CD4-positive, alpha-beta T cell (primary cell): ENCODE results near the gene DDX43. TPM values are rescaled to one million over a fixed set of nuclear protein-coding genes. Genes with fewer than 3 reads are reported as not detected.

Experiments used
- ATAC-seq: fragments of 200-7000 bp; cut with Tn5 transposase; one replicate; pipeline ENCODE4 v1.10.0; 2022; ENCODE audit warnings: mild to moderate bottlenecking; ENCODE audit not compliant: poor library complexity
- CTCF ChIA-PET: fragments of 350-600 bp; sonication (Branson Sonifier 250); formaldehyde crosslinking; loops from one replicate; lab custom pipeline; 2021; ENCODE audit warnings: antibody characterized with exemption, inconsistent platforms; lab: Charles Lee
- POLR2A ChIA-PET: fragments of 350-600 bp; sonication (Branson Sonifier 250); formaldehyde crosslinking; loops from one replicate; lab custom pipeline; 2021; ENCODE audit warnings: antibody characterized with exemption, inconsistent platforms; lab: Charles Lee
- DNase-seq, 14 experiments: peaks; one replicate each; pipeline ENCODE4 v3.0.0-alpha.2; 2013 to 2020; ENCODE audit warnings: mixed read lengths in 2 of 14
- H3K27ac ChIP-seq, 2 donors: one replicate each; pipeline versions ENCODE4 v1.5.1 to v1.7.0; 2013; ENCODE audit warnings: low read length in 2 of 2, low read depth in 1 of 2, mild to moderate bottlenecking in 1 of 2
- H3K27me3 ChIP-seq, 2 experiments: 1 replicate in 1 of 2; 2 replicates in 1 of 2; pipeline versions ENCODE4 v1.6.1 to v1.7.0; 2013; ENCODE audit warnings: low read length in 2 of 2, control low read depth in 1 of 2, mild to moderate bottlenecking in 1 of 2, moderate library complexity in 1 of 2; ENCODE audit not compliant: insufficient read depth in 2 of 2, control insufficient read depth in 1 of 2
- H3K36me3 ChIP-seq: one replicate; pipeline ENCODE4 v1.6.1; 2013; ENCODE audit warnings: low read length, control low read depth; ENCODE audit not compliant: insufficient read depth
- H3K4me1 ChIP-seq: one replicate; pipeline ENCODE4 v1.6.1; 2013; ENCODE audit warnings: low read length, control low read depth; ENCODE audit not compliant: insufficient read depth
- H3K4me3 ChIP-seq: one replicate; pipeline ENCODE4 v1.5.1; 2013; ENCODE audit warnings: mild to moderate bottlenecking, low read length, moderate library complexity
- H3K9me3 ChIP-seq, 2 experiments: 1 replicate in 1 of 2; 2 replicates in 1 of 2; pipeline versions ENCODE4 v1.6.1 to v1.7.0; 2013; ENCODE audit warnings: low read length in 2 of 2, mild to moderate bottlenecking in 2 of 2, control low read depth in 1 of 2, moderate library complexity in 1 of 2; ENCODE audit not compliant: control insufficient read depth in 1 of 2, insufficient read depth in 1 of 2
- H3K27ac Mint-ChIP-seq: one replicate; pipeline ENCODE4 v1.8.0; 2020; ENCODE audit warnings: mixed read lengths
- H3K27me3 Mint-ChIP-seq: one replicate; pipeline ENCODE4 v1.8.0; 2021; ENCODE audit warnings: mixed read lengths
- H3K36me3 Mint-ChIP-seq: one replicate; pipeline ENCODE4 v1.8.0; 2021; ENCODE audit warnings: low read depth, mixed read lengths
- H3K4me1 Mint-ChIP-seq: one replicate; pipeline ENCODE4 v1.8.0; 2021; ENCODE audit warnings: low read depth, mixed read lengths
- H3K4me3 Mint-ChIP-seq: one replicate; pipeline ENCODE4 v1.8.0; 2020; ENCODE audit warnings: mild to moderate bottlenecking, mixed read lengths
- H3K9me3 Mint-ChIP-seq: one replicate; pipeline ENCODE4 v1.8.0; 2020; ENCODE audit warnings: mixed read lengths
- intact Hi-C, 2 experiments: fragments of 100-400 bp; cut with DNase I in 1 of 2; cut with micrococcal nuclease in 1 of 2; formaldehyde crosslinking; loops; one replicate each; pipeline versions ENCODE4 v1.15.1 to v1.9.0; 2023 to 2025; cut with DNase I, micrococcal nuclease
- total RNA-seq, 174 experiments: library from RNA in 2 of 174; stranded (reverse) in 2 of 174; gene quantifications; one replicate each; pipeline ENCODE4 v1.2.3 and lab custom pipeline; 2021 to 2026
- TF ChIP-seq, protein P1 (sequence below): fragments of 200-600 bp; IDR thresholded peaks from one replicate; pipeline ENCODE4 v1.8.0; 2022; ENCODE audit warnings: antibody characterized with exemption, mild to moderate bottlenecking

Gene DDX43
- total RNA-seq, 2 experiments from 2014 or later = 2.2 to 2.5 TPM

GRCh38 chr6:73443555-73443954 lies 48.9 kb downstream of the DDX43 start:
- no peak overlapping the region for H3K27ac Mint-ChIP-seq
- H3K4me1 Mint-ChIP-seq = peaks cover 23% of the 10 kb centered on the region

GRCh38 chr6:73451223-73452106 lies 56.8 kb downstream of the DDX43 start:
- H3K4me1 Mint-ChIP-seq = peaks cover 32% of the 10 kb centered on the region
- Histone ChIP-seq H3K27ac (peak overlapping the region; percentile 69 to 85), H3K4me1 (peaks cover 54% of the 10 kb centered on the region), H3K36me3 (peaks cover 5% of the 10 kb centered on the region), H3K27me3 (no peaks in the 10 kb centered on the region), H3K9me3 (no peaks in the 10 kb centered on the region), H3K4me3 (peak overlapping the region; percentile 87)
- ChIA-PET CTCF (interaction anchor here (2.6 kb wide), 1 partner anchor 9 kb away, joined by 15 read pairs; the partner anchor contains the start of gene MTO1), POLR2A (interaction anchor here (1.0 to 3.7 kb wide), 9 partner anchors 10 to 1833 kb away, joined by 3 to 103 read pairs (median 6); partner anchors contain the start of genes DDX43, EEF1A1, MTO1 and SLC17A5)
- no peaks in the 10 kb centered on the region for H3K27me3 Mint-ChIP-seq
- ATAC-seq (peak; percentile 53), DNase-seq (peak; percentile 9 to 74 (median 31))
- H3K9me3 Mint-ChIP-seq = no peaks in the 10 kb centered on the region
- H3K4me3 Mint-ChIP-seq = peak overlapping the region; percentile 92
- peak overlapping the region; percentile 86 for H3K27ac Mint-ChIP-seq
- H3K36me3 Mint-ChIP-seq = peaks cover 14% of the 10 kb centered on the region
- TF ChIP-seq, protein P1, sequence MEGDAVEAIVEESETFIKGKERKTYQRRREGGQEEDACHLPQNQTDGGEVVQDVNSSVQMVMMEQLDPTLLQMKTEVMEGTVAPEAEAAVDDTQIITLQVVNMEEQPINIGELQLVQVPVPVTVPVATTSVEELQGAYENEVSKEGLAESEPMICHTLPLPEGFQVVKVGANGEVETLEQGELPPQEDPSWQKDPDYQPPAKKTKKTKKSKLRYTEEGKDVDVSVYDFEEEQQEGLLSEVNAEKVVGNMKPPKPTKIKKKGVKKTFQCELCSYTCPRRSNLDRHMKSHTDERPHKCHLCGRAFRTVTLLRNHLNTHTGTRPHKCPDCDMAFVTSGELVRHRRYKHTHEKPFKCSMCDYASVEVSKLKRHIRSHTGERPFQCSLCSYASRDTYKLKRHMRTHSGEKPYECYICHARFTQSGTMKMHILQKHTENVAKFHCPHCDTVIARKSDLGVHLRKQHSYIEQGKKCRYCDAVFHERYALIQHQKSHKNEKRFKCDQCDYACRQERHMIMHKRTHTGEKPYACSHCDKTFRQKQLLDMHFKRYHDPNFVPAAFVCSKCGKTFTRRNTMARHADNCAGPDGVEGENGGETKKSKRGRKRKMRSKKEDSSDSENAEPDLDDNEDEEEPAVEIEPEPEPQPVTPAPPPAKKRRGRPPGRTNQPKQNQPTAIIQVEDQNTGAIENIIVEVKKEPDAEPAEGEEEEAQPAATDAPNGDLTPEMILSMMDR = no peak
- intact Hi-C loops = no loop called here

More at GRCh38 chr6:73443555-73443954, 48.9 kb downstream of the DDX43 start:
- Mint-ChIP-seq H3K4me3 (no peak overlapping the region), H3K9me3 (no peaks in the 10 kb centered on the region), H3K27me3 (no peaks in the 10 kb centered on the region), H3K36me3 (peaks cover 65% of the 10 kb centered on the region)
- POLR2A ChIA-PET = interaction anchor here (2.4 kb wide), 1 partner anchor 18 kb away, joined by 6 read pairs; the partner anchor contains the start of gene MTO1
- DNase-seq (no peak), ATAC-seq (no peak)
- H3K27ac ChIP-seq = no peak overlapping the region
- intact Hi-C loops = no loop called here
- H3K9me3 ChIP-seq = no peaks in the 10 kb centered on the region
- peaks cover 46% of the 10 kb centered on the region for H3K36me3 ChIP-seq
- peaks cover 23% of the 10 kb centered on the region for H3K4me1 ChIP-seq
- H3K27me3 ChIP-seq = no peaks in the 10 kb centered on the region
- no peak overlapping the region for H3K4me3 ChIP-seq
- CTCF ChIA-PET = no interaction called here
- TF ChIP-seq, protein P1 = no peak

DNA sequence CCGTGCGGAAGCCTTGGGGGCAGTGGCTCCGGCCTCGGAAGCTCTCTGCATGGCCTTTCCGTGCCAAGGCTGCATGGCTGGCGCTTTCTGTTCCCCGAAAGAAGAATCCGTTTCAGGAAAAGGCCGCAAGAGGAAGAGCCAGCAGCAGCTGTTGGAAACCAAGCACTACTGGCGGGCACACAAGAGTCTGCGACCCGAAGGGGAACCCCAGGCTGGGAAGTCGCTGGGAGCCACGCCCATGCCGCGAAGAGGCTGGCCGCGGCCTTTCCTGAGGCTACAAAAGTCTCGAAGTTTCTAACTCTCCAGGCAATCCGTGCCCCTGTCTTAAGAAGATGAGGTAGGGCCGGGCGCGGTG lies 57.5 kb downstream of the DDX43 start, which contains the start of gene CGAS:
Gene CGAS, minus strand, starts transcription at position 191 of the 355 bp plus-strand sequence. Its CDS starts 116 bp downstream, at position 75.
- no peaks in the 10 kb centered on the region for H3K9me3 ChIP-seq
- POLR2A ChIA-PET = interaction anchor here (1.1 to 3.7 kb wide), 7 partner anchors 10 to 1832 kb away, joined by 3 to 103 read pairs (median 12); partner anchors contain the start of genes DDX43, EEF1A1, MTO1 and SLC17A5
- peaks cover 54% of the 10 kb centered on the region for H3K4me1 ChIP-seq
- ATAC-seq (peak; percentile 82), DNase-seq (peak; percentile 51 to 92 (median 64))
- TF ChIP-seq, protein P1 = no peak
- H3K27me3 ChIP-seq = no peaks in the 10 kb centered on the region
- Mint-ChIP-seq H3K4me1 (peaks cover 32% of the 10 kb centered on the region), H3K27me3 (no peaks in the 10 kb centered on the region), H3K9me3 (no peaks in the 10 kb centered on the region), H3K4me3 (peak within 1 kb of the TSS; percentile 92), H3K27ac (peak within 1 kb of the TSS; percentile 86), H3K36me3 (peaks cover 14% of the 10 kb centered on the region)
- CTCF ChIA-PET = interaction anchor here (2.6 kb wide), 1 partner anchor 9 kb away, joined by 15 read pairs; the partner anchor contains the start of gene MTO1
- peak within 1 kb of the TSS; percentile 87 for H3K4me3 ChIP-seq
- intact Hi-C loops = no loop called here
- peaks cover 5% of the 10 kb centered on the region for H3K36me3 ChIP-seq
- H3K27ac ChIP-seq = peak within 1 kb of the TSS; percentile 69 to 85
